Loucy (cell line): Measurements from ENCODE around the gene RBM23.

ENCODE experiments used
- CTCF ChIP-seq: fragments of 200-600 bp; sonication (generic); conservative IDR thresholded peaks from 2 replicates; pipeline ENCODE4 v1.5.1; 2014; ENCODE audit warnings: mild to moderate bottlenecking, antibody characterized with exemption, low read length
- EZH2phosphoT487 ChIP-seq: fragments of 200-600 bp; IDR thresholded peaks from 2 replicates; pipeline ENCODE4 v1.6.1; 2018; ENCODE audit warnings: antibody characterized with exemption, mild to moderate bottlenecking, moderate library complexity, borderline replicate concordance

- no peak for TF ChIP-seq EZH2phosphoT487
- no peak for TF ChIP-seq CTCF
Measured at GRCh38 chr14:22928237-22929103, 9.5 kb upstream of the RBM23 start.
